Measurements from ENCODE around the gene DOK3. TPM values are rescaled to one million over a fixed set of nuclear protein-coding genes. Genes with fewer than 3 reads are reported as not detected.

DOK3 gene
- total and polyA plus RNA-seq, 2 donors (not counting 3 experiments of a cell fraction or from before 2014, with no cell fraction given), result 4.8 to 5.3 TPM

DNA sequence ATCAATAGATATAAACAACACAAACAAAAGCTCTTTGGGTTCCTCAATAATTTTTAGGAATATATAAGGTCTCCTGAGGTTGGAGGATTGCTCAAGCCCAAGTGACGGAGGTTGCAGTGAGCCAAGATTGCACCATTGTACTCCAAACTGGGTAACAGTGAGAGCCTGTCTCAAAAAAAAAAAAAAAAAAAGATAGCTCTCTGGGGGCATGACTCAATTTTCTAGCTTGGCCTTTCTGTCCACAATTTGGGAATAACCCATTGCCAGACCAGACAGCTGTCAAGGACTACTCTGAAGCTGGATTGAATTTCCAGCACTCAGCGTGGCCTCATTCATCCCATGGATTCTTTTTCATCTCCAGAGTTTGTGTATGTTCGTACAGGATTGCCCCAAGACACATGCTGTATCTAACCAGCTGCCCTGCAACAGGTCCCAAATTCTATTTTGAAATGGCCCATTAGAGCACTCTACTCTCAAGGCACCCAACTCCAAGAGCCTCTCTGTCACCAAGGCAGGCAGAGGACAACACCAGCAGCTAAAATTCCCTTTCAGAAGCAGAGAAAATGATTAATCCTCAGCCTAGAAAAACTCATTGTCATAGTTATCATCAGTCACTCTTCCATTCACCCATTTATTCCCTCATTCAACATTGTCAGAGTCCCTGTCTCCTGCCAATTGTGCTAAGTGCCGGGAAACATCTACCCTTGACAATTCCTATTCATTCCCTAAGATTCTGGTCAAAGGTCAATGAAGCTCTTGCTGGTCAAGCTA, 36.0 kb upstream of the DOK3 start:
- Histone ChIP-seq H3K4me3 (replicated peaks in 1 of 3; ENCODE audit: insufficient read depth in 1 of 3, low read depth in 1 of 3, low read length in 3 of 3) (no peak overlapping the region), H3K4me2 (ENCODE audit: insufficient read depth, low read length) (no peak overlapping the region), H2AFZ (ENCODE audit: low read depth, low read length) (no peak overlapping the region), H3K79me2 (ENCODE audit: control insufficient read depth, insufficient read depth, low read length) (peaks cover 67% of the 10 kb centered on the region), H3K27me3 (ENCODE audit: control insufficient read depth in 2 of 2, insufficient read depth in 2 of 2, low read length in 2 of 2) (no peaks in the 10 kb centered on the region), H3K9me3 (replicated peaks; ENCODE audit: control insufficient read depth, insufficient read depth, low read length) (no peaks in the 10 kb centered on the region), H3K36me3 (ENCODE audit: control insufficient read depth in 2 of 2, extremely low read depth in 1 of 2, insufficient read depth in 2 of 2, low read length in 2 of 2) (peaks cover 0 to 2% of the 10 kb centered on the region in 2 experiments), H3K4me1 (ENCODE audit: control insufficient read depth, extremely low read depth, insufficient read depth, low read length) (peaks cover 15% of the 10 kb centered on the region), H4K20me1 (replicated peaks; ENCODE audit: control insufficient read depth, extremely low read depth, insufficient read depth, low read length) (peaks cover 9% of the 10 kb centered on the region), H3K27ac (ENCODE audit: insufficient read depth, low read depth, low read length) (peak overlapping the region; percentile 52), H3K9ac (replicated peaks; ENCODE audit: extremely low read depth, insufficient read depth, low read length) (no peak overlapping the region), H3K9me1 (replicated peaks; ENCODE audit: control insufficient read depth, extremely low read depth, insufficient read depth, low read length) (no peaks in the 10 kb centered on the region)
- POLR2A ChIA-PET, result interaction anchor here (0.6 kb wide), 1 partner anchor 47 kb away, joined by 3 read pairs; no protein-coding TSS in a partner anchor
- no peak for TF ChIP-seq EZH2 (IDR thresholded peaks at IDR 0.05; ENCODE audit: borderline replicate concordance, low read depth, low read length, severe bottlenecking)
- no peak for TF ChIP-seq JUN (IDR thresholded peaks at IDR 0.05; ENCODE audit: borderline replicate concordance, insufficient read depth, insufficient read length, low read depth)
- TF ChIP-seq POLR2AphosphoS5 (IDR thresholded peaks at IDR 0.05; ENCODE audit: insufficient read depth, low read depth, low read length), result no peak
- intact Hi-C loops (cut with micrococcal nuclease) (loop anchor here (2.0 kb wide), 1 partner anchor 51 kb away; no protein-coding TSS in a partner anchor), dilution Hi-C loops (cut with MboI; ENCODE audit: extremely low pct_ligation_motif_present, low sequenced_read_pairs) (no loop called here)
- no TSS peak for BruUV-seq (replicated peaks)
- no peak for DNase-seq (ENCODE audit: low read depth, low spot score)
- CTCF ChIA-PET, result interaction anchor here (0.8 to 1.7 kb wide), 9 partner anchors 8 to 61 kb away, joined by 3 to 7 read pairs (median 3); partner anchors contain the start of genes DDX41 and TMED9
- FAIRE-seq, result no peak

DNA sequence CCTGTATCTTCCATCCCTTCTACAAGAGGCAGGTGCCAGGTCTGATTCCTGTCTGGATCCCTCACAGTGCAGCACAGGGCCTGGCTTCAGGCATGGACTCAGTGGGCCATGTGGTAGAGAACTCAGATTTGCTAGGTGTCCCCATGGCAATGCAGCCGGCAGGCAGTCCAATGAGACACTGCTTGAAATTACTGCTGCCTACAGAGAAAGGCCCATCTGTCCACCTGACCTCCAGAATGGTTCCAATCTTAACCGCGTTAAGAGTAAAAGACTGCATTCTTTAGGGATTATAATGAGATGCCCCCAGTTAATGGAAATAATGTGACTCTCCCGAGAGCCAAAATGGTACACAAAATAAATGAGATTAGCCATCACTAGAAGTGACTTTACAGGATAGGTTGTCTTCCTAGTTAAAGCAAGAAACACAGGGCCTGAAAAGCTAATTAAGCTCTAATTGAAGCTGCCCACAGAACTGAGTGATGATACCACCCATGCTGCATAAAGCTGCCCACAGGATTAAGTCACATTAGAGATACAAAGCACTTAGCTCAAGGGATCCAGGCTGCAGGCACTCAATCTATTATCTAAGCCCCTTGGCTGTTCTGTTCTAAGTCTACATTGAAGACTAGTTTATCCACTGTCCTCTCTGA, 33.3 kb upstream of the DOK3 start:
- H3K4me3 ChIP-seq (replicated peaks in 1 of 3; ENCODE audit: insufficient read depth in 1 of 3, low read depth in 1 of 3, low read length in 3 of 3), result no peak overlapping the region
- H2AFZ ChIP-seq (ENCODE audit: low read depth, low read length), result no peak overlapping the region
- no peak overlapping the region for H3K27ac ChIP-seq (ENCODE audit: insufficient read depth, low read depth, low read length)
- DNase-seq (ENCODE audit: low read depth, low spot score) (no peak), FAIRE-seq (no peak)
- TF ChIP-seq MYC (IDR thresholded peaks at IDR 0.05; ENCODE audit: low read depth, low read length) (no peak), GATA2 (IDR thresholded peaks at IDR 0.05; ENCODE audit: insufficient read depth, insufficient read length, low read depth, low read length) (no peak)
- TF ChIP-seq, protein P1, sequence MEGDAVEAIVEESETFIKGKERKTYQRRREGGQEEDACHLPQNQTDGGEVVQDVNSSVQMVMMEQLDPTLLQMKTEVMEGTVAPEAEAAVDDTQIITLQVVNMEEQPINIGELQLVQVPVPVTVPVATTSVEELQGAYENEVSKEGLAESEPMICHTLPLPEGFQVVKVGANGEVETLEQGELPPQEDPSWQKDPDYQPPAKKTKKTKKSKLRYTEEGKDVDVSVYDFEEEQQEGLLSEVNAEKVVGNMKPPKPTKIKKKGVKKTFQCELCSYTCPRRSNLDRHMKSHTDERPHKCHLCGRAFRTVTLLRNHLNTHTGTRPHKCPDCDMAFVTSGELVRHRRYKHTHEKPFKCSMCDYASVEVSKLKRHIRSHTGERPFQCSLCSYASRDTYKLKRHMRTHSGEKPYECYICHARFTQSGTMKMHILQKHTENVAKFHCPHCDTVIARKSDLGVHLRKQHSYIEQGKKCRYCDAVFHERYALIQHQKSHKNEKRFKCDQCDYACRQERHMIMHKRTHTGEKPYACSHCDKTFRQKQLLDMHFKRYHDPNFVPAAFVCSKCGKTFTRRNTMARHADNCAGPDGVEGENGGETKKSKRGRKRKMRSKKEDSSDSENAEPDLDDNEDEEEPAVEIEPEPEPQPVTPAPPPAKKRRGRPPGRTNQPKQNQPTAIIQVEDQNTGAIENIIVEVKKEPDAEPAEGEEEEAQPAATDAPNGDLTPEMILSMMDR (IDR thresholded peaks at IDR 0.05; ENCODE audit: extremely low read depth in 1 of 2, insufficient read depth in 1 of 2, low read depth in 1 of 2, low read length in 2 of 2), result no peak
- no peak overlapping the region for H3K9ac ChIP-seq (replicated peaks; ENCODE audit: extremely low read depth, insufficient read depth, low read length)
- H3K4me2 ChIP-seq (ENCODE audit: insufficient read depth, low read length), result no peak overlapping the region
- peaks cover 15% of the 10 kb centered on the region for H3K4me1 ChIP-seq (ENCODE audit: control insufficient read depth, extremely low read depth, insufficient read depth, low read length)
- peaks cover 0 to 11% of the 10 kb centered on the region in 2 experiments for H3K36me3 ChIP-seq (ENCODE audit: control insufficient read depth in 2 of 2, extremely low read depth in 1 of 2, insufficient read depth in 2 of 2, low read length in 2 of 2)
- ChIA-PET CTCF (no interaction called here), POLR2A (no interaction called here)
- peaks cover 9% of the 10 kb centered on the region for H4K20me1 ChIP-seq (replicated peaks; ENCODE audit: control insufficient read depth, extremely low read depth, insufficient read depth, low read length)
- no peaks in the 10 kb centered on the region for H3K27me3 ChIP-seq (ENCODE audit: control insufficient read depth in 2 of 2, insufficient read depth in 2 of 2, low read length in 2 of 2)
- no peaks in the 10 kb centered on the region for H3K9me1 ChIP-seq (replicated peaks; ENCODE audit: control insufficient read depth, extremely low read depth, insufficient read depth, low read length)
- no peaks in the 10 kb centered on the region for H3K9me3 ChIP-seq (replicated peaks; ENCODE audit: control insufficient read depth, insufficient read depth, low read length)
- dilution Hi-C loops (cut with MboI; ENCODE audit: extremely low pct_ligation_motif_present, low sequenced_read_pairs), result no loop called here
- BruUV-seq (replicated peaks), result no TSS peak
- peaks cover 57% of the 10 kb centered on the region for H3K79me2 ChIP-seq (ENCODE audit: control insufficient read depth, insufficient read depth, low read length)
- intact Hi-C loops (cut with micrococcal nuclease), result no loop called here
